Suppressor macrophage treated with lipopolysaccharide for 1 hour (primary cell): ENCODE data around the gene LLPH.

Experiments used
- DNase-seq, 3 donors: peaks; one replicate each; pipeline ENCODE4 v3.0.0-alpha.2; 2020 to 2022

The LLPH gene

GRCh38 chr12:66090157-66090556 lies 40.4 kb downstream of the LLPH start:
- no peak for DNase-seq

DNA sequence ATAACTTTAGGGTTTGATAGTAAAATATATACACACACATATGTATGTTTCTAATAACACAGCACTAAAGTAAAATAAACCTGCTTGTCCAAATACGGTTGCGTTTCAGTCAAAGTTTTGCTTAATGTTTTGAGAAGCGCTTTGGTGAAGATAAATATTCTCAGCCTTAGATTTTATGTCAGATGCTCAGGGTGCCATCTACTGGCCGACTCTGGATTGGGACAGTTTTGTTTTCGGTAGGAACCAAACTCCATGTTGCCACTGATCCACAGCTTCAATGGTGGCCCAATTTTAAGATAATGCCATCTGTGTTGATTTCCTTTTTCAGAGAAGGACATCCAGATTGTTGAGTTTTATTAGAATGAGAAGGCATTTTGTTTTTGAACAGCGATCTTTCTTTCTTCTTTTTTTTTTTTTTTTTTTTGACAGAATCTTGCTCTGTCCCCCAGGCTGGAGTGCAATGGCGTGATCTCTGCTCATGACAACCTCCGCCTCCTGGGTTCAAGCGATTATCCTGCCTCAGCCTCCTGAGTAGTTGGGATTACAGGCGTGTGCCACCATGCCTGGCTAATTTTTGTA lies 43.1 kb downstream of the LLPH start:
- DNase-seq = peak; percentile 74 to 80 (median 74)

- no peak for DNase-seq
These were observed 44.6 kb downstream of the LLPH start for GRCh38 chr12:66085998-66086397.

DNA sequence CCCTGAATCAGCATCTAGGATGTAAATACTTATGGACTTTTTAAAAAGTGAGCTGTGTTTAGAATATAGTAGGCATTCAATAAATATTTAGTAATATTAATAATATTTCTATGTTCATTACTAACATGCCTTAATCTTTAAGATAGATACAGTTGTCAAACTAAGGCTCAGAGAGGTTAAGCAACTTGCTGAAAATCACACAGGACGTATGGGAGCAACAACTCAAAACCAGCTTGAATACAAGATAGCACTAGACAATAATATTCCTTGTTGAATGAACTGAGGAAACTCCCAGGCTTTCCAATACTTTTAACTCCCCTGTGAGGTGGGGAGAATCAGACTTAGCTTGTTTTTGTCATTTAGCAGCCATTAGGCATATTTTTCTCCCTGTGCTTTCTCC lies 45.3 kb downstream of the LLPH start:
- DNase-seq = no peak

GRCh38 chr12:66083766-66084165 lies 46.8 kb downstream of the LLPH start:
- DNase-seq = no peak

DNA sequence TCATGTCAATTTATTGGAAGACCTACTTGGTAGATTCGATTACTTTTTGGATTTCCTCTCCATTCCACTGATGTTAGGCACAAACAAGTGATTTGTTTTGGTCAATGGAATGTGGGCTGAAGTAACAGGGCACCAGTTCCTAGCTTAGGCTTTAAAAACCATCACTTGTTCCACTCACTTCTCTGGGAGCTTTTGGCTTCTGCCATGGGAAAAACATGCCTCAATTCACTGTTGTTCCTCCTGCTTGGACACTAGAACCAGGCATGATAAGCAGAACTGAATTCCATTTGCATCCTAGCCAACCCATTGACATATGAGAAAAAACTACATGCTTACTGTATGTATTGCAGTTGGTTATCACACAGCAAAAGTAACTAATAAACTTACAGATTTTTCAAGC lies 47.8 kb downstream of the LLPH start:
- no peak for DNase-seq

GRCh38 chr12:66080791-66081190 lies 49.8 kb downstream of the LLPH start:
- DNase-seq = no peak

DNA sequence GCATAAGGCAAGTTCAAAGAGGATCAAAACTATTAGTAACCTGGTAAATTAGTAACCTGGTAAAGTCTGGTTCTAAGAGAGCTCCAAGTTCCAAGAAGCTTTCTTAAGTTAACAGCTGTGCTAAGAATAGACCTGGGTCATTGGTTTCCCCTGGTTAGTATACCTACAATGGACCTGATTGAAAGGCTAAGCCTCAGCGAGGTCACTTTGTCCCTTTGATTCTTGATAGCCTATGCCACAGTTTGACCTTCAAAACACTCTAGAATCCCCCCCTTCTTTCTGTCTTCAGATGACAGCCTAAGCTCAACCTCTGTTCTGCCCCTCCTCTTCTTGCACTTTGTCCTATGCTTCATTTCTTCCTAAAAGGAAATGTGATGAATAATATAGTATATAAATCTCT lies 53.0 kb downstream of the LLPH start:
- no peak for DNase-seq

DNA sequence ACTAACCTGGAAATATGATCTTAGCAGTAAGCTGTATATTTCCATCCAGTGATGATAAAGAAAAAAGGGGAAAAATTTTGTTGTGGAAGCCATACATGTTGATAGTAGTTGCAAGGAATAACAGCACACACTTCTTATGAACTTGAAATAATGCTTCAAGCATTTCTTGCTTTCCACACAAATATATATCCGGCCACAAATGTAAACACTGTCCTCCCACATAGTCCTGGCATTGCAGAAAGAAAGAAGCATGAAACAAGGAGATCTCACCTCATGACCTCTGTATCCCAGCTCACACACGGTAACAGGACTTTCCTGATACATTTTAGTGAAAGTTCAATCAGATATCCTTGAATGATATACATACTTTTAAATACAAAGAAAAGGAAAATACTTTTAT lies 56.0 kb downstream of the LLPH start:
- DNase-seq = no peak

GRCh38 chr12:66072566-66072965 lies 58.0 kb downstream of the LLPH start:
- no peak for DNase-seq

DNA sequence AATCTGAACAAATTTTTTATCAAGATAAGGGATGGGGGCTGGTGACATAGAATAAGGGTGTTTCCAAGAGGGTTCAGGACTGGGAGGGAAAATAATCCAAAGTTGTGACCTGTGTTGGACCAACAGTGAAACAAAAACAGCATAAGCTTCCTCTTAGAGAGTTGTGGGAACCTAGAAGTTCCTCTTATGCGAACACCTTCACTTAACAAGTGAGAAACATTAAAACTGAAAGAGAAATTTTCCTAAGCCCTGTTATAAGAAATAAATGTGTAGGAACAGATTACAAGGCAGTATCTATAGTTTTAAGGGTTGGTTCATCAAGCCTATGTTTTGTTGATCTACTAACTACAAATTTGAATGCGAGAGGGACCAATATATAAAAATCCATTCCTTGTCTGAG lies 58.4 kb downstream of the LLPH start:
- peak; percentile 28 to 73 (median 43) for DNase-seq

DNA sequence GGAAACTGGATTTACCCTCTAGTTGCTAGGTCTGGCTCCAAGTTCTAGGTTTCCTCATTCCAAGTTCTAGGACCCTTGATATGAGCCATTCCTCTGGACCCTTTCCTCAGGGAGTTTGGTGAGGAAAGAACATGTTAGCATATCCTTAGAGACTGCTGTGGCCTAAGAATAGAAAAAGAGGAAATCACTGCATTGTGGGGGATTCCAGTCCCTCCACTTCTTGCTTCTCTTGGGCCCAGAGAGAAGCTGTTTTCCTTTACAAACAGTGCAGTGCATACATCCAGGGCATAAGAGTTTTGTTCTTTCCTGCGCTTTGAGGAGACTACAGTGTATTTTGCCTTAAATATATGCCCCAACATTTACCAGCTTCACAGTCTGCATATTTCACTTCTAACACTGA lies 59.0 kb downstream of the LLPH start:
- DNase-seq = peak; percentile 66 to 74 (median 69)

DNA sequence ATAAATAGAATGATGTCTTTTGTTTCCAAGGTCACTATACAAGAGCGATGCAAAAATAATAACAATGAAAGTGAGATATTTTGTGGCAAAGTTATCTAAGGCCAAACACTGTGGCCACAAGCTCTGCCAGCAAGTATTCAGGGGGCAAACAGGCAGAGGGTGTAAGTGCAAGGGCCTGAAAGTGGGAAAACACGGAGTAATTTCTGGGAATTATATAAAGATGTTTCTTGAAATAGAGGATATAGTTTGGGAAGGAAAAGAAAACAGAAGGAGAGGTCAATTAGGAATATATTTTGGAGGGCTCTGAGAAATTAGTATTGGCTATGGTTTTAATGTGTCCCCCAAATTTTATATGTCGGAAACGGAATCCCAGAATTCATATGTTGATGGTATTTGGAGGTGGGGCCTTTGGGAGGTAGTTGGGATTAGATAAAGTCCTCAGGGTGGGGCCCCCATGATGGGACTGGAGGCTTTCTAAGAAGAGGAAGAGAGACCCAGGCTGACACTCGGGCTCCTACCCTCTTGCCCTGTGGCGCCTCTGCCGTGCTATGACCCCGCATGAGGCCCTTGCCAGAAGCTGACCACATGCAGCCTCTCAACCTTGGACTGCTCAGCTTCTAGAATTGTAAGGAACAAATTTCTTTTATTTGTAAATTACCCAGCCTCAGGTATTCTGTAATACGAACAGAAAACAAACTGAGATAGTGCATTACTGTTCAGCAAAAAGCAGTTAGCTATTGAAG lies 60.0 kb downstream of the LLPH start:
- peak in 1 of 3 donors; percentile 17 for DNase-seq

DNA sequence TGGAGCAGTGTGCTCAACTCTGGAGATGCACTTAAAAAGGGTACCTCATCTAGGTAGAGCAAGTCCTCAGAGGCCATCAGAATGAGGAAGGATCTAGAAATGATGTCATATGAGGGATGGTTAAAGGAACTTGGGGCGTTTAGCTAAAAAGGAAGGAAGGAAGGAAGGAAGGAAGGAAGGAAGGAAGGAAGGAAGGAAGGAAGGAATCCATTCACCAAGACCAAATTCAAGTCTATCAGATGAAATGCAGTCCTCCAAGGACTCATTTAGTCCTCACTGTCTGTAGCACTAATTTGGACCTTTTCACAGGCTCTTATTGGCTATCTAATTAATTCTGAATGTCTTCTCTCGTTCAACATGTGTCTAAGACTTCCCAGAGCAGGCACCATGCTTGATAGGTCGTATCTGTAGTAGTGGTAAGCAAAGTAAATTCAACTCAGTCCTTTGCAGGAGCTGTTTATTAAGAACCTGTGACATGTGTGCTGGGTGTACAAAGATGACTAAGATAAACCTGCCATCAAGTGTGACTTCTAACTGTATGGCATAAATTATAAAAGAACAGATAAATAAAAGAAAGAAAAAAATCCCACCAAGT lies 63.5 kb downstream of the LLPH start:
- peak in 2 of 3 donors; percentile 21 to 23 for DNase-seq
